Stimulated activated CD8-positive, alpha-beta memory T cell treated with anti-CD3 and anti-CD28 coated beads, Interleukin-12 subunit alpha, Interleukin-12 subunit beta, amount 100 ng/mL, for 4 hours (primary cell): ENCODE data around the gene TBCD.
A peak's percentile ranks its signal among the peaks of the same experiment; 100 is the strongest.

Source experiments
- DNase-seq: peaks from one replicate; pipeline ENCODE4 v3.0.0-alpha.2; 2020; ENCODE audit warnings: low read depth

The TBCD gene

GRCh38 chr17:82858376-82859126 lies 106.7 kb downstream of the TBCD start:
- DNase-seq = no peak

DNA sequence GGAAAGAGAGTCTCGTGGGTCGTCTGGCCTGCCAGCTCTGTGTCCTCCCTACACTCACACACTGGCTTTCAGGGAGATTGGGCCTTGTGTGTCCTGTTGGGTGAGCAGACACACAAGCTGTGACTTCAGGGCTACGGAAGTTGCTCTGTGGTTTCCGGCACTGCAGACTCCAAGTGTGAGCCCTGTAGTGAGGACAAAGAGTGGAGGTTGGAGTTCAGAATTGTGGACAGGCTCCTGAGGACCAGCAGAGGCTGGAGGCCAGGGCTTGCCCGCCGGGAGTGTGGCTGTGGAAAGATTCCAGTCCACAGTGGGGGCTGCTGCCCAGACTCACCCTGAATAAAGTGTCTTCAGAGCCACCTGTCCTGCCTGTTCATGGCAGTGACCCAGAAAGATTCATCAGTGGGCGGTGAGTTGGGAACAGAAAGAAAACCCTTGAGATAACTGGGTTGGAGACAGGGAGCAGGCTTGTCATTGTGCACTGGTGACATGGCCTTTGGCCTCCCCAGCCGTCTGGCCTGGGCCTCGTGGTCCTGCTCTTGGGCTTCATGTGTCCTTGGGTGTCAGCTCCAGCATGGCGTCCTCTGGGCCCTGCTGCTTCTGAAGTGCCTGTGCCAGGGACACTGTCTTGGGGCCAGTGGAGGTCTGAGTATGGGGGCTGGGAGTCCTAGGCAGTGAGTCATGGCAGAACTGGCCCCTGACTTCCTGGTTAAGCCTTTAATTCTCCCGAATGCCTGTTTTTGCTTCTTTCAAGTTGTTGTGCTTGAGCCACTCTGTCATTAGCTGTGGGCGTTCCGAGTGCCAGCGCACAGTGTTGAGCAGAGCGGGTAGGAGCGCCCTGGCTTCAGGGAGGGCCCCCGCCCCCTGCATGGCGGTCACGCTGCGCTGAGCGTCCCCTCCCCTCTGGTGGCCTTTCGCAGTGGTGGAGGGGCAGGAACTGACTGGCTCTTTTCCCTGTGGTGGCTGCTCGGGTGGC lies 107.9 kb downstream of the TBCD start:
- peak; percentile 28 for DNase-seq

- DNase-seq = no peak
Measured at GRCh38 chr17:82860606-82861392, 108.9 kb downstream of the TBCD start.

DNA sequence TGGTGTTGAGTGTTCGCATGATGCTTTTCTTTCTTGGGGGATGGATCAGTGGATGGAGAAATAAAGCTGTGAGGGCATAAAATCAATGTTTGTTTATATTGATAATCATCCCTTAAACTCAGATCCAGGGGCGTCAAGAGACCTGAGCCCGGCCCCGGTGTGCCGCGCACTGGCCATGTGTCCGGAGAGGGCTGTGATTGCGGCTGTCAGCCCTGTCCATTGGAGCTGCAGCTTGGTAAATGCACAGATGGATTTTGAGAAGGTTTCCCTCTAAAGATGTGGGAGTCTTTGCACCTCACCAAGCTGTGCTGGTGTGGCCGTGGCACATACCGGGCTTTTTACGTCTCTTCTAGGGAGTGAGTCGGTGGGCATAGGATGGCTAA lies 109.5 kb downstream of the TBCD start:
- DNase-seq = no peak

DNA sequence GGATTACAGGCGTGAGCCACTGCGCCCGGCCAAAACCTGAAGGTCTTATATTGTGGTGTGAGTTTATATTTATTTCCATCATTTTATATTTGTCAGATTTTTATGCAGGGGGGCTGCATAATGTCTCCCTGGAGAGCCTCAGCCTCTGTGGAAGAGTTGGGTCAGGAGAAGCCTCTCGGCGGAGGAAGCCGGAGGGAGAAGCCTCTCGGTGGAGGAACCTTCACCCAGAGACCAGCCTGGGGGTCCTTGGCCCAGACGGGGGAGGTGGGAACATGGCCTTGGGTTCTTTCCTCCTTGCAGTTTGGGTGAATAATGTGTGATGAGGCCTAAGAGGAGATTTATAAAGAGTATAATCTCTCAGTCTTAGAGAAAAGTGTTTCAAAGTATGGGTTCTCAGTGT lies 110.3 kb downstream of the TBCD start:
- DNase-seq = no peak

- no peak for DNase-seq
Measured at GRCh38 chr17:82862737-82863382, 111.0 kb downstream of the TBCD start.

DNA sequence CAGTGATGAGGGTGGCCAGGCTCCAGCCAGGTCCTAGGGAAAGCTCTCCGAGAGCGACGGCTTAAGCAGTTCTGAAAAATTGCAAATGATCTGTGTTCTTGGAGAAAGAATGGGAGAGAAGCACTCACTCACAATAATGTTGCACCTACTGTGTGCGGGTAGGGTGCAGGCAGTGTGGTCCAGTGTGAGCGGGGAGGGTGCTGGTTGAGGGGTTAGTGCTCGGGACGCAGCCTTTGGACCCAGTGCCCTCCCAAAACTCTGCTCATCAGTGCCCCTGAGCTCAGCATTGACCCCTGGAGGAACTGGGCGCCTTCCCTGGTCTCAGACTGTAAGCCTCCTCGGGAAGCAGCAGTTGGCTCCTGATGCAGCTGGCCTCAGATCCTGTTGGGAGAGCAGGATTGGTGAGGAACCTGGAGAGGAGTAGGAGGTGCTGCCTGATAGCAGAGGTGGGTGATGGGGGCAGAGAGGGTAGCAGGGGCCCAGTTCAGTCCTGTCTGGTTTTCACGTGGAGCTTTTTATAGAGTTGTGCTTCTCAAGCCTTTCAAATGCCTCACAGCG lies 111.6 kb downstream of the TBCD start:
- no peak for DNase-seq

DNA sequence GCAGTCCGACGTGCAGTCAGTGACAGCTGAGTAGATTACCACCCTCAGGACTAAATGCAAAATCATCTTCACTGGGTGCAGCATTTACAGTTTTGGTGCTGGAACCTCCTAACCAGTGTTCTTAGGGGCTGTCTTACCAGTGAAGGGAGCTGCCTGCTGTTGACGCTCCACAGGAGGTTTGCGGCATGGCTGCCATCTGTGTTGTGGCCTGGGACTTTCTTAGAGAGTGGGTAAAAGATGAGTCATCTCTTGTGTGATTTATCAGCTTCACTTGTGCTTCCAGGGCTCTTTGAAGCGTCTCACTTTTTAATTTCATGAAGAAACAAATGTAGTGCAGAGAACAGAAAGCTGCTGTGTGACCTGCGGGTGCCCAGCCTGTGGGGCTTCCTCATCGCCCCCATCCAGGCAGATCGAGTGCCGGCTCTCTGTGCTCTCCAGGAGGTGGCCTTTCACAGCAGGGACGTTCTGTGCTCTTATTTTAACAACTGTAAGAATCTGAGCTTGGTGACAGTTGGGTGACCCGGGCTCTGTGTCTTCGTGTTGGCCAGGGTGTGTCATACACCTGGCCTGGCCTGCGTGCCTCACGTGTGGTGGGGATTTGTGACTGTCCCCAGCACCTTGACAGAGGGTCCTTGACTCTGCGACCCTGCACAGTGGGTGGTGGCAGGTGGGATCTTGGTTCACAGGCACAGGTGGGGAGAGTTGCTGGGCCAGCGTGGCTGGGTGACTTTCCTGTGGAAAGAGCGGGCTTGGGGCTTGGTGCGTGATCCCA lies 112.3 kb downstream of the TBCD start:
- peak; percentile 74 for DNase-seq

- no peak for DNase-seq
Measured at GRCh38 chr17:82864713-82865248, 112.9 kb downstream of the TBCD start.

DNA sequence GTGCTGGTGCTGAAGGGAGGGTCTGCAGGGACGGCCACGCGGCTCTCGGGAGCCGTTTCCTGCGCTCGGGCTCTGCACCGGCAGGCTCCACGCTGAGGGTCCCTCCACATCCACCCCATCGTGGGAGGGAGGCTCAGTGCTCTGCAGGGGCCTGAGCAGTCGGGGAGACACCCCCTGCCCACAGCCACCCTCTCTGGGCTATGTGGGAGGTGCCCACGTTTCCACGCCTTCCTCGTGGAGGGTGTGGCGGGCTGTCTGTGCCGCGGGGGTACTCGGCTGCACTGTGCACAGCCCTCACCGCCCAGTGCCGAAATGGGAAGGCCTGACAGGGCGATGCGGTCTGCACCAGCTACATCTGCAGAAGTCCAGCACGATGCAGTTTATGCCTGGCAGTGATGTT lies 113.4 kb downstream of the TBCD start:
- no peak for DNase-seq

DNA sequence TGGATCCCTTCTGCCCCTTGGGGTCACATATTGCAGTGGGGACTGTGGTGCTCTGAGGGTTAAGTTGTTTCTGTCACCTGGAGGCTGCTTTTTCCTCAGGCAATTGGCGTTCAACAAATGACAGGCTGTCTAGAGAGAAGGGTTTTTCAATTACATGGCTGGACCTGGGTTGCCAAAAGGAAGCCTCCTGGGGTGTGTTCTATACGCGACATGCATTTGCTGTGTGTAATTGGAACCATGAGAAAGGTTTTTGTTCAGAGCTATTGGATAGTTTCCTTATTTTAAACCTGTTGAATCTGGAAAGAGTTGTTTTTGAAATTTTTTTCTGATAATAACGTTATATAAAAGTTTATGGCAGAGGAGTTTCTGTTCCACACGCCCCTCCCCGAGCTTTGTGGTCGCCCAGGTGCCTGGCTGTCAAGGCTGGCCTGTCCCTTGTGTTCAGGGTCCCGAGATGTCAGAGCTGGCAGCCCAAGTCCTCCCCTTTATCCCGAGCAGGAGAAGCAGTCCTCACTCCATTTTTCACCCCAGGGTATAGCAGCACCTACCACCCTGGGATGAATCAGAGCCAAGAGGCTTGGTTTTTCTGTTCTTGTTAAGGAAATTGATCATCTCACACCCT lies 114.0 kb downstream of the TBCD start:
- DNase-seq = no peak

DNA sequence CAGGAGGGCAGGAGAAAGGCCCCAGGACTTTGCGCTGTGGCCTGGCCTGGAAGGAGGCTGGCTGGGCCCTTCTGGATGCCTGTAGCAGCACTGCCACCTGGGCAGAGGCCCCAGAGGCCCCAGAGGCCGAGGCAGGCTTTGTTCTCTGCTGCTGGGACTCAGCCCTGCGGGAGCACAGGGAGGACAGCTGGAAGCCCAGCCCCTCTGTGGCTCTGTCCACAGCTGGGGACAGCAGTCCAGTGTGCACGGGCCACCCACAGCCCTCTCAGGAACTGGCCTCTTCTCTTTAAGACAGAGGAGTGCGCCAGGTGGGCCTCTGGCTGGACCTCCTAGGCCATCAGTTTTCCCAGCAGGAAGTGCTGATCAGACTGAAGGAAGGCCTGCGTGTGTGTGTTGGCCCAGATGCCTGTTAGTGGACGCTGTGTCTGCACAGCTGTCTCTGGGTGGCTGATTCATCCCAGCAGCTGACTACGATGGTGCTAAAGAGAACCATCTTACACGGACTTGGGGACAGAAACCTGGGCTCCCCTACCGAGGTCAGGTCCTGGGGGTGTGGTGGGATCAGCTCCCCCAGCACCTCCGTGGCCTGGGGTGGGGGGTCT lies 114.8 kb downstream of the TBCD start:
- no peak for DNase-seq

DNA sequence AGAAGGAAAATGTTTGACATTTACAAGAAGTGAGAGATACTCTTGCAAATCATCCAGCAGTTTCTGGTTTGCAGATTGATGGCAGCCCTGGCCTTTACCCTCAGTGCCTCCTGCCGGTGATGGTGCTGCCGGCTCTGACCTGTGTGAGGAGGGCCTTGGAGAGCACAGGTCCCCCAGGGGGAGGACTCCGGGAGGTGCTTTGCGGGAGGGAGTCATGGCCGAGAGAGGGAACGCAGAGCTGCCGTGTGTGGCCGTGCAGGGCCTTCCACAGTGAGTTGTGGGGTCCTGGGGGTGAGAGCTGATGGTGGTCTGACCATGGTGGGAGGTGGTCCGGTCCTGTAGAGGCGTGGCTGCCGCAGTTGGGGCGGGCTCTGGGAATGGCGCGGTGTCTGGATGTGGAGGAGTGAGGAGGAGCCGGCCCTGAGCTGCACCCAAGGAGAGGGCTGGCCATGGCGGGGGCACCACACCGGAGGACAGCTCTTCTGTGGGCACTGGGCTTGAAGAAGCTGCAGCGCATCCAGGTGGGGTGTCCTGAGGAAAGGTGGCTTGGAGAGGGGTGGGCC lies 116.0 kb downstream of the TBCD start:
- no peak for DNase-seq

DNA sequence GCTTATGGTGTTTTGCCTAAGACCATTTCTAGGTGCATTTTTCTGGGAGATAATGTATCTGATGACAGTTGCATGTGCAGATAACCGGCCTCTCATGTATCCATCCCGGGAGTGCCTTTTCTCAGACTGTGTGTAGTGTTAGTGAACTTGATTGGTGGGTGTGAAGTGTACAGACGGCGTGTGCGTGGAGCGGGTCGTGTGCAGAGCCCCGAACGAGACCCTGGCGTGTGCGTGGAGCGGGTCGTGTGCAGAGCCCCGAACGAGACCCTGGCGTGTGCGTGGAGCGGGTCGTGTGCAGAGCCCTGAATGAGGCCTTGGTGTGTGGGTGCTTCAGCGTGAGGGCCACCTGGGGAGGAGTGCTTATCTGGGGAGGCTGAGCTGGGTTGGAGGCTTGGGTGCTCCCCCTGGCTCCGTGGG lies 116.9 kb downstream of the TBCD start:
- DNase-seq = no peak

DNA sequence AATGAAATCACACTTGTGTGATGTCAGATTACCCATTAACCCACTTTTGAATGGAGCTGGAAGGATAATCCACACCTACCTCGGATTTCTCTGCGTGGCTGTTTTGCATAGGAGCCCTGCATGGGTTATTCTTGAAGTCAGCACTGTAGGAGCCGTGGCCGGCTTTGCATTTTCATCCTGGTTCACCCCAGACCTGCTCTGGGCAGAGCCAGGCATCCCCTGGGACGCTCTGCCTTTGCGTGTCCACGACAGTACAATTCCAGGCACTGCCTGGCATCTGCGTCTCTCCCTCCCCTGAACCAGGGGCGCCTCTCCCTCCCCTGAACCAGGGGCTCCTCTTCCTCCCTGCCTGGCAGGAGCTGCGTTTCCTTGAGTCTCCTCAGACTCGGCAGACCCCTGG lies 117.7 kb downstream of the TBCD start:
- no peak for DNase-seq

GRCh38 chr17:82870091-82870491 lies 118.2 kb downstream of the TBCD start:
- no peak for DNase-seq

DNA sequence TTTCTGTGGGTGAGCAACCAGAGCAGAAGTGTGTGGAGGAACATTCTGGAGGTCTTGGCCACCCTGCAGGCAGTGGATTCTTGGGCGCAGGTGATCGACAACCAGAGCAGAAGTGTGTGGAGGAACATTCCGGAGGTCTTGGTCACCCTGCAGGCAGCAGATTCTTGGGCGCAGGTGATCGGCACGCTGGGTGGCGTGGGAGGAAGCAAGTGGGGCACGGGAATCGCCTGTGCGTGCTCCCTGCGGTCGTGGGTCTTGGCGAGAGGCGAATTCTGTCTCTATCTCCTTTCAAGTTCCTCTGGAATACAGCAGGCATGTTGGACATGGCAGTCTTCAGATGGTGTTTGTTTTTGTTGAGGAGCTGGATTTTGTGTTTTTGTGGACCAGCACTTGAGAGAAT lies 118.7 kb downstream of the TBCD start:
- DNase-seq = no peak

DNA sequence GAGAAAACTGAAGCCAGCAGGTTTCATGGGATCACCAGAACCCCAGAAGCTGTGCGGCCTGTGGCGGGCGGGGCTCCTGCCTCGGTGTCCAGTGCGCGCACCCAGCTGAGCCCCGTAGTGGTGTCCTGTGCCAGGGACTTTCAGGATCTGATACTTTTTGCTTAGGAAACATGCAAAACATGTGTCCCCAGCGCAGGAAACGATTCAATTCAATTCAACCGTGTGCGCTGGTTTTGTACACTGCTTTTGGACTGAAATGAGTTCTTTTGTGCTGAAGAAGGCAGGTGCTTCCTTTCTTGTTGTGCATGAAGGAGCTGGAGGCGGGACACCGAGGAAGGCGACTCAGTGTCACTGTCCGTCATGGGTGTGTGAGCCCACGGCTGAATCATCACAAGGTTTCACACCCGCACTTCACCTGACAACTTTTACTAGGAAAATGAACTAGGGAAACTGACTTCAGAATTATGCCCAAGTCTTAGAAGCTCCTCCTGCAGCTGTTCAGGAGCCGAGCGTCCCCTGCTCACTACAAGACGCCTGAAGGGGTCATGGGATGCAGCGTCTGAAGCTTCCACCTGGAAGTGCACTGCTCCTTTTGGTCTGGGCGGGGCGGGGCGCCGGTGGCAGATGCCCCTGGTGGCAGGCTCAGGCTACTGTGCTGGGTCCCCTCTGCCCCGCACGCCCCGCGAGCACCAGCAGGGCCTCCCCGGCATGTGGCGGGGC lies 119.4 kb downstream of the TBCD start:
- no peak for DNase-seq
